ENCODE measurements around the gene SLC16A12.
"Not testable (repeated sequence)": the region's sequence is repeated elsewhere in the genome, so short reads cannot be mapped to it uniquely, and the experiment has no call there.

The SLC16A12 gene

GRCh38 chr10:89468191-89468965 is 67.0 kb downstream of the SLC16A12 start:
- no peak for DNase-seq

GRCh38 chr10:89466599-89467035 is 68.8 kb downstream of the SLC16A12 start:
- DNase-seq: peak; percentile 20

GRCh38 chr10:89465196-89465595 is 70.2 kb downstream of the SLC16A12 start:
- no peak for DNase-seq

- no peak for DNase-seq
These were observed 71.4 kb downstream of the SLC16A12 start for GRCh38 chr10:89463846-89464537.

- DNase-seq: no peak
These were observed 76.6 kb downstream of the SLC16A12 start for GRCh38 chr10:89458784-89459183.

- no peak for DNase-seq
These were observed 77.1 kb downstream of the SLC16A12 start for GRCh38 chr10:89458291-89458690.

- DNase-seq: no peak
These were observed 80.6 kb downstream of the SLC16A12 start for GRCh38 chr10:89454561-89455347.

- no peak for DNase-seq
These were observed 83.2 kb downstream of the SLC16A12 start for GRCh38 chr10:89452193-89452592.

- DNase-seq: no peak
These were observed 84.5 kb downstream of the SLC16A12 start for GRCh38 chr10:89450901-89451300.

- not testable (repeated sequence) for DNase-seq
These were observed 90.6 kb downstream of the SLC16A12 start for GRCh38 chr10:89444819-89445218.

- DNase-seq: no peak
These were observed 93.1 kb downstream of the SLC16A12 start for GRCh38 chr10:89442289-89442688.

GRCh38 chr10:89440226-89441009 is 95.0 kb downstream of the SLC16A12 start:
- no peak for DNase-seq

GRCh38 chr10:89438525-89438924 is 96.9 kb downstream of the SLC16A12 start:
- no peak for DNase-seq

GRCh38 chr10:89431977-89432376 is 103.4 kb downstream of the SLC16A12 start:
- no peak for DNase-seq

- DNase-seq: no peak
These were observed 106.5 kb downstream of the SLC16A12 start for GRCh38 chr10:89428877-89429276.

GRCh38 chr10:89427629-89428028 is 107.8 kb downstream of the SLC16A12 start:
- DNase-seq: no peak

GRCh38 chr10:89426230-89426868 is 109.0 kb downstream of the SLC16A12 start:
- peak; percentile 39 for DNase-seq

GRCh38 chr10:89425000-89425399 is 110.4 kb downstream of the SLC16A12 start:
- DNase-seq: no peak

- no peak for DNase-seq
These were observed 114.3 kb downstream of the SLC16A12 start for GRCh38 chr10:89421018-89421476.

GRCh38 chr10:89419548-89419947 is 115.8 kb downstream of the SLC16A12 start:
- no peak for DNase-seq

- DNase-seq: no peak
These were observed 118.9 kb downstream of the SLC16A12 start for GRCh38 chr10:89416465-89416864.
